AG09319 (cell line): Measurements from ENCODE around the gene SLIT1.

ENCODE experiments used
- DNase-seq: peaks from one replicate; pipeline ENCODE4 v3.0.0-alpha.2; 2010; ENCODE audit warnings: low read depth; ENCODE audit errors: extremely low read depth
- CTCF ChIP-seq: IDR thresholded peaks from 2 replicates; pipeline ENCODE4 v1.5.1; 2011; ENCODE audit warnings: low read depth, mild to moderate bottlenecking, inconsistent platforms, low read length, moderate library complexity

The SLIT1 gene

GRCh38 chr10:96988426-96988825 lies 197.3 kb downstream of the SLIT1 start:
- no peak for DNase-seq
- TF ChIP-seq CTCF: no peak

- no peak for TF ChIP-seq CTCF
- DNase-seq: no peak
Observed at GRCh38 chr10:96987842-96988175, 197.9 kb downstream of the SLIT1 start.

- no peak for TF ChIP-seq CTCF
- DNase-seq: no peak
Observed at GRCh38 chr10:96987141-96987841, 198.5 kb downstream of the SLIT1 start.

- no peak for DNase-seq
- no peak for TF ChIP-seq CTCF
Observed at GRCh38 chr10:96986200-96986856, 199.4 kb downstream of the SLIT1 start.

- no peak for TF ChIP-seq CTCF
- DNase-seq: no peak
Observed at GRCh38 chr10:96984541-96985131, 201.1 kb downstream of the SLIT1 start.

GRCh38 chr10:96982149-96982930 lies 203.4 kb downstream of the SLIT1 start:
- no peak for DNase-seq
- TF ChIP-seq CTCF: no peak
